CD4-positive, alpha-beta T cell (primary cell): ENCODE measurements around the gene COX7A2. TPM values are rescaled to one million over a fixed set of nuclear protein-coding genes. Genes with fewer than 3 reads are reported as not detected.

Experiments
- ATAC-seq: fragments of 200-7000 bp; cut with Tn5 transposase; one replicate; pipeline ENCODE4 v1.10.0; 2022; ENCODE audit warnings: mild to moderate bottlenecking; ENCODE audit not compliant: poor library complexity
- CTCF ChIA-PET: fragments of 350-600 bp; sonication (Branson Sonifier 250); formaldehyde crosslinking; loops from one replicate; lab custom pipeline; 2021; ENCODE audit warnings: antibody characterized with exemption, inconsistent platforms; lab: Charles Lee
- POLR2A ChIA-PET: fragments of 350-600 bp; sonication (Branson Sonifier 250); formaldehyde crosslinking; loops from one replicate; lab custom pipeline; 2021; ENCODE audit warnings: antibody characterized with exemption, inconsistent platforms; lab: Charles Lee
- DNase-seq, 14 experiments: peaks; one replicate each; pipeline ENCODE4 v3.0.0-alpha.2; 2013 to 2020; ENCODE audit warnings: mixed read lengths in 2 of 14
- H3K27ac ChIP-seq, 2 donors: one replicate each; pipeline versions ENCODE4 v1.5.1 to v1.7.0; 2013; ENCODE audit warnings: low read length in 2 of 2, low read depth in 1 of 2, mild to moderate bottlenecking in 1 of 2
- H3K27me3 ChIP-seq, 2 experiments: 1 replicate in 1 of 2; 2 replicates in 1 of 2; pipeline versions ENCODE4 v1.6.1 to v1.7.0; 2013; ENCODE audit warnings: low read length in 2 of 2, control low read depth in 1 of 2, mild to moderate bottlenecking in 1 of 2, moderate library complexity in 1 of 2; ENCODE audit not compliant: insufficient read depth in 2 of 2, control insufficient read depth in 1 of 2
- H3K36me3 ChIP-seq: one replicate; pipeline ENCODE4 v1.6.1; 2013; ENCODE audit warnings: low read length, control low read depth; ENCODE audit not compliant: insufficient read depth
- H3K4me1 ChIP-seq: one replicate; pipeline ENCODE4 v1.6.1; 2013; ENCODE audit warnings: low read length, control low read depth; ENCODE audit not compliant: insufficient read depth
- H3K4me3 ChIP-seq: one replicate; pipeline ENCODE4 v1.5.1; 2013; ENCODE audit warnings: mild to moderate bottlenecking, low read length, moderate library complexity
- H3K9me3 ChIP-seq, 2 experiments: 1 replicate in 1 of 2; 2 replicates in 1 of 2; pipeline versions ENCODE4 v1.6.1 to v1.7.0; 2013; ENCODE audit warnings: low read length in 2 of 2, mild to moderate bottlenecking in 2 of 2, control low read depth in 1 of 2, moderate library complexity in 1 of 2; ENCODE audit not compliant: control insufficient read depth in 1 of 2, insufficient read depth in 1 of 2
- H3K27ac Mint-ChIP-seq: one replicate; pipeline ENCODE4 v1.8.0; 2020; ENCODE audit warnings: mixed read lengths
- H3K27me3 Mint-ChIP-seq: one replicate; pipeline ENCODE4 v1.8.0; 2021; ENCODE audit warnings: mixed read lengths
- H3K36me3 Mint-ChIP-seq: one replicate; pipeline ENCODE4 v1.8.0; 2021; ENCODE audit warnings: low read depth, mixed read lengths
- H3K4me1 Mint-ChIP-seq: one replicate; pipeline ENCODE4 v1.8.0; 2021; ENCODE audit warnings: low read depth, mixed read lengths
- H3K4me3 Mint-ChIP-seq: one replicate; pipeline ENCODE4 v1.8.0; 2020; ENCODE audit warnings: mild to moderate bottlenecking, mixed read lengths
- H3K9me3 Mint-ChIP-seq: one replicate; pipeline ENCODE4 v1.8.0; 2020; ENCODE audit warnings: mixed read lengths
- intact Hi-C, 2 experiments: fragments of 100-400 bp; cut with DNase I in 1 of 2; cut with micrococcal nuclease in 1 of 2; formaldehyde crosslinking; loops; one replicate each; pipeline versions ENCODE4 v1.15.1 to v1.9.0; 2023 to 2025; cut with DNase I, micrococcal nuclease
- total RNA-seq, 174 experiments: library from RNA in 2 of 174; stranded (reverse) in 2 of 174; gene quantifications; one replicate each; pipeline ENCODE4 v1.2.3 and lab custom pipeline; 2021 to 2026
- TF ChIP-seq, protein P1 (sequence below): fragments of 200-600 bp; IDR thresholded peaks from one replicate; pipeline ENCODE4 v1.8.0; 2022; ENCODE audit warnings: antibody characterized with exemption, mild to moderate bottlenecking

COX7A2 gene
- total RNA-seq, 2 experiments from 2014 or later: 189 to 195 TPM

- no peaks in the 10 kb centered on the region for H3K36me3 Mint-ChIP-seq
- Histone ChIP-seq H3K9me3 (peaks cover 0 to 8% of the 10 kb centered on the region in 2 experiments), H3K27ac (no peak overlapping the region), H3K27me3 (peaks cover 45 to 57% of the 10 kb centered on the region in 2 experiments), H3K36me3 (no peaks in the 10 kb centered on the region), H3K4me1 (peaks cover 49% of the 10 kb centered on the region), H3K4me3 (no peak overlapping the region)
- H3K27me3 Mint-ChIP-seq: peaks cover 83% of the 10 kb centered on the region
- peaks cover 50% of the 10 kb centered on the region for H3K4me1 Mint-ChIP-seq
- TF ChIP-seq, protein P1, sequence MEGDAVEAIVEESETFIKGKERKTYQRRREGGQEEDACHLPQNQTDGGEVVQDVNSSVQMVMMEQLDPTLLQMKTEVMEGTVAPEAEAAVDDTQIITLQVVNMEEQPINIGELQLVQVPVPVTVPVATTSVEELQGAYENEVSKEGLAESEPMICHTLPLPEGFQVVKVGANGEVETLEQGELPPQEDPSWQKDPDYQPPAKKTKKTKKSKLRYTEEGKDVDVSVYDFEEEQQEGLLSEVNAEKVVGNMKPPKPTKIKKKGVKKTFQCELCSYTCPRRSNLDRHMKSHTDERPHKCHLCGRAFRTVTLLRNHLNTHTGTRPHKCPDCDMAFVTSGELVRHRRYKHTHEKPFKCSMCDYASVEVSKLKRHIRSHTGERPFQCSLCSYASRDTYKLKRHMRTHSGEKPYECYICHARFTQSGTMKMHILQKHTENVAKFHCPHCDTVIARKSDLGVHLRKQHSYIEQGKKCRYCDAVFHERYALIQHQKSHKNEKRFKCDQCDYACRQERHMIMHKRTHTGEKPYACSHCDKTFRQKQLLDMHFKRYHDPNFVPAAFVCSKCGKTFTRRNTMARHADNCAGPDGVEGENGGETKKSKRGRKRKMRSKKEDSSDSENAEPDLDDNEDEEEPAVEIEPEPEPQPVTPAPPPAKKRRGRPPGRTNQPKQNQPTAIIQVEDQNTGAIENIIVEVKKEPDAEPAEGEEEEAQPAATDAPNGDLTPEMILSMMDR: peak; percentile 42
- no peak for DNase-seq
- CTCF ChIA-PET: interaction anchor here (0.6 to 5.8 kb wide), 17 partner anchors 31 to 1596 kb away, joined by 3 to 90 read pairs (median 3); no protein-coding TSS in a partner anchor
- POLR2A ChIA-PET: interaction anchor here (2.1 kb wide), 1 partner anchor 1470 kb away, joined by 9 read pairs; no protein-coding TSS in a partner anchor
- H3K9me3 Mint-ChIP-seq: no peaks in the 10 kb centered on the region
- ATAC-seq: no peak
- intact Hi-C loops: loop anchor here (1.0 to 2.0 kb wide), 6 partner anchors 1118 to 1534 kb away; no protein-coding TSS in a partner anchor
- H3K4me3 Mint-ChIP-seq: no peak overlapping the region
- H3K27ac Mint-ChIP-seq: no peak overlapping the region
These were observed 34.3 kb downstream of the COX7A2 start for GRCh38 chr6:75209184-75209723.

DNA sequence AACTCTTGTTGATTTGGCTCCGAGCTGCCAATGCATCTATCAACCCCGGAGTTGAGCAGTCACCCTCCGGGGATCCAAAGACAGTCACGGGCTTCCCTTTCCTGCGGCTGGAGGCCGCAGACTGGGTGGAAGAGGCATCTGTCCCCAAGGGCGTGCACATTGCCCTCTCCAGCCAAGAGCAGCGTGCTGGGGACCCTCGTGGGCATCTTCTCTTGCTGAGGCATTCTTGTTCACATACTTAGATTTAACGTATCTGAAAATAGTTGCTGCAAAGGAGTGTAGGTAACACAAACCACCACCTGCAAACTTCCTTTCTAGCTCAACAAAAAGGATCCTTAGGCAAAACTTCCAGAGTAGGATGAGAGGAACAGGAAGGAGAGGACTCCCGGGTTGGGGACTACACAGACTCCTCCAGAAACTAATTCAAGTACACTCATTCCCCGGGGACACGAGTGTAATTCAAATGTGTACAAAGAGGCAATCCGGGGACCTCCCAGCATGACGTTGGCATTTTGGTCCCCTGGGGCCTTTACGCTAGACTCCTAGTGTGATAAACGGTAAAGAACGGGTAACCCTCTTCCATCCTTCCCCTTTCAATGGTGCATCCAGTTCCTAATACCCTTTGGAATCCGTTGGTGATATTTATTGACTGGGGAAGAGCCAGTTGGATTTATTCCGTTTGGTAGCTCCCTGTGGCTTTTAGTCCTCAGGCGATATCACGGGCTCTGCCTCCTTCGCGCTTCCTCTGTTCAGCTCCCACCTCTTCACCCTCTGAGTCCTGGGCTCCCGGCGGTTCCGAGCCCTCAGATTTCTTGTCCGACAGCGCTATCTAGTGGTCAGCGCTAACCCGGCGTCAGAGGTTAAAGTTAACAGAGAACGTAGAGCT, 35.1 kb downstream of the COX7A2 start:
- TF ChIP-seq, protein P1: peak; percentile 85
- Mint-ChIP-seq H3K9me3 (no peaks in the 10 kb centered on the region), H3K4me3 (peak overlapping the region; percentile 72), H3K27ac (no peak overlapping the region), H3K36me3 (no peaks in the 10 kb centered on the region), H3K27me3 (peaks cover 86% of the 10 kb centered on the region), H3K4me1 (peaks cover 54% of the 10 kb centered on the region)
- Histone ChIP-seq H3K27ac (no peak overlapping the region), H3K4me3 (peak overlapping the region; percentile 35), H3K27me3 (peaks cover 45 to 60% of the 10 kb centered on the region in 2 experiments), H3K9me3 (peaks cover 0 to 8% of the 10 kb centered on the region in 2 experiments), H3K36me3 (no peaks in the 10 kb centered on the region), H3K4me1 (peaks cover 53% of the 10 kb centered on the region)
- DNase-seq (peak; percentile 67 to 87 (median 76)), ATAC-seq (peak; percentile 84)
- ChIA-PET POLR2A (interaction anchor here (2.1 kb wide), 1 partner anchor 1469 kb away, joined by 9 read pairs; no protein-coding TSS in a partner anchor), CTCF (interaction anchor here (0.6 to 5.8 kb wide), 17 partner anchors 32 to 1596 kb away, joined by 3 to 90 read pairs (median 3); no protein-coding TSS in a partner anchor)
- intact Hi-C loops: loop anchor here (1.0 to 2.0 kb wide), 6 partner anchors 1118 to 1534 kb away; no protein-coding TSS in a partner anchor

DNA sequence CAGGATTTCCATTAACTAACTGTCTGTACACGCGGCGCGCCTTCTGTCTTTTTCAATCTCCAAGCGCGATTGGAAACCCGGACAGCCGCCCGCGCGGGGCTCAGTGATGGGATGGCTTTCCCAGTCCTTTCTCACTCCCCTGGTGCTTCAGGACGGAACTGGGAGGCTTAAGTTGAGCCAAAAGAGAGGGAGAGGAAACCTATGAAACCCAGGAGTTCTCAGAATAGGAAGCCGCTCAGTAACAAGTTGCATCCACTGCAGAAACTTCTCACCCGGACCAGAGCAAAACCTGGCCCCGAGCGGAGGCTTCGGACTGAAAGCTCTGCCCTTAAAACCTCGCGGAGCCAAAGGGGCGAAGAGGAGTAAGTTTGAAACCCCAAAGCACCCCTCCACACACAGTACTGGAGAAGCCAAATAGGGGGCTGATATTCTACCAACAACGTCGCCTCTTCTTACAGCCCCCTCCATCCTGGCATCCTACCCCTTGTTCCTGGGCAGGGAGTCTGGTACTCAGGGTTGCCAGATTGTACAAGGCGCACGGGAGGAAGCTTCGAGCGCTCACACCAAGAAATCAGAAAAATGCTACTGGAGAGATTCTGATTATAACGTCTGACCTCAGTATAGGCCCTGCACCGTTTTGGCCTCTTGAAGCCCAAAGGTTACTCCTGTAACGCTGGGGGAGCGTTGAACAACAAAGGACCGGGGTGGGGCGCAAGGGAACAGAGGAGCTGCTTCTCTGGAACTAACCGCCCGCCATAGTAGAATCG, 36.8 kb downstream of the COX7A2 start:
- no peak overlapping the region for H3K27ac ChIP-seq
- intact Hi-C loops: no loop called here
- H3K9me3 Mint-ChIP-seq: no peaks in the 10 kb centered on the region
- peaks cover 92% of the 10 kb centered on the region for H3K27me3 Mint-ChIP-seq
- H3K4me3 ChIP-seq: peak overlapping the region; percentile 16
- peak overlapping the region; percentile 70 for H3K4me3 Mint-ChIP-seq
- H3K27me3 ChIP-seq: peaks cover 59 to 75% of the 10 kb centered on the region in 2 experiments
- DNase-seq: peak in 1 of 14 experiments; percentile 9
- TF ChIP-seq, protein P1: no peak
- H3K36me3 Mint-ChIP-seq: no peaks in the 10 kb centered on the region
- no peak for ATAC-seq
- H3K36me3 ChIP-seq: no peaks in the 10 kb centered on the region
- ChIA-PET CTCF (interaction anchor here (5.8 kb wide), 1 partner anchor 1469 kb away, joined by 90 read pairs; no protein-coding TSS in a partner anchor), POLR2A (interaction anchor here (0.6 kb wide), 1 partner anchor 37 kb away, joined by 3 read pairs; the partner anchor contains the start of gene COX7A2)
- H3K27ac Mint-ChIP-seq: no peak overlapping the region
- H3K9me3 ChIP-seq: peaks cover 0 to 14% of the 10 kb centered on the region in 2 experiments
- peaks cover 62% of the 10 kb centered on the region for H3K4me1 ChIP-seq
- peaks cover 63% of the 10 kb centered on the region for H3K4me1 Mint-ChIP-seq
